GM12873 (cell line): Measurements from ENCODE around the gene DERL3.

Source experiments
- TF ChIP-seq, protein P1 (sequence below): IDR thresholded peaks from 2 replicates; pipeline ENCODE4 v1.5.1; 2012; ENCODE audit warnings: low read depth, mild to moderate bottlenecking, moderate library complexity, low read length, control low read depth; ENCODE audit not compliant: insufficient read depth; ENCODE audit errors: missing control alignments

Gene DERL3

DNA sequence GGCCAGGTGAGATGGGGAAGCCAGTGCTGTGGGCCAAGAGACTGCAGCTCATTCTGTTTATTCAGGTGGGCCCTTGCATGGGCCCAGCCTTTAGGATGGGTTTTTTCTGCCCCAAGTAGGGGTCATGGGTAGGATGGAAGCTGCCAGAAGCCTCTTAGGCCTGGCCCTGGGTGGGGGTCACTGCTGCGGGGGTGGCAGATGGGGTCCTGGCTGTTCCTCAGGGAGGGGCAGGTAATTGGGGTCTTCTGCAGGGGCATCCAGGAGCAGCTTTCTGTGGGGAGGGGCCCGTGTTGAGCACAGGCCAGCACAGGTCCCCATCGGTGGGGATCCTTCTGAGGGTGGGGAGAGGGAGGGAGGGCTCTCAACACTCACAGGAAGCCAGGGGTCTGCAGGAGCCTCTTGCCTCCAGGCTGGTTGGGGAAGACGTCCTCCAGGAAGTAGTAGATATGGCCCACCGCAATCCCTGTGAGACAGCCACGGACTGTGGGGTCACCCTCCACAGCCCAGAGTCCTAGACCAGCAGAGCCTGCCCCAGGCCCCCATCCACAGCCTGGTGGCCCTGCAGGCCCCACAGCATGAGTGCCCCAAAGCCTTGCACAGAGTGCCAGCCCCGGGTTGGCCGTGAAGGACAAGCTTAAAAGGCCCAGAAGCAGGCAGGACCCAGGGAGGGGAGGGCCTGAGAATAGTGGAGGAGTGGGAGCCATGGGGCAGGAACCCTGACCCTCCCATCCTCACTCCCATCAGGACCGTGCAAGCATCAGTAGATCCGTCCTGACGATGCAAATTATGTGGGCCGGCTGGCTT lies 1.9 kb downstream of the DERL3 start:
- TF ChIP-seq, protein P1, sequence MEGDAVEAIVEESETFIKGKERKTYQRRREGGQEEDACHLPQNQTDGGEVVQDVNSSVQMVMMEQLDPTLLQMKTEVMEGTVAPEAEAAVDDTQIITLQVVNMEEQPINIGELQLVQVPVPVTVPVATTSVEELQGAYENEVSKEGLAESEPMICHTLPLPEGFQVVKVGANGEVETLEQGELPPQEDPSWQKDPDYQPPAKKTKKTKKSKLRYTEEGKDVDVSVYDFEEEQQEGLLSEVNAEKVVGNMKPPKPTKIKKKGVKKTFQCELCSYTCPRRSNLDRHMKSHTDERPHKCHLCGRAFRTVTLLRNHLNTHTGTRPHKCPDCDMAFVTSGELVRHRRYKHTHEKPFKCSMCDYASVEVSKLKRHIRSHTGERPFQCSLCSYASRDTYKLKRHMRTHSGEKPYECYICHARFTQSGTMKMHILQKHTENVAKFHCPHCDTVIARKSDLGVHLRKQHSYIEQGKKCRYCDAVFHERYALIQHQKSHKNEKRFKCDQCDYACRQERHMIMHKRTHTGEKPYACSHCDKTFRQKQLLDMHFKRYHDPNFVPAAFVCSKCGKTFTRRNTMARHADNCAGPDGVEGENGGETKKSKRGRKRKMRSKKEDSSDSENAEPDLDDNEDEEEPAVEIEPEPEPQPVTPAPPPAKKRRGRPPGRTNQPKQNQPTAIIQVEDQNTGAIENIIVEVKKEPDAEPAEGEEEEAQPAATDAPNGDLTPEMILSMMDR: no peak

- TF ChIP-seq, protein P1: no peak
These were observed 2.5 kb downstream of the DERL3 start for GRCh38 chr22:23836281-23836680.

DNA sequence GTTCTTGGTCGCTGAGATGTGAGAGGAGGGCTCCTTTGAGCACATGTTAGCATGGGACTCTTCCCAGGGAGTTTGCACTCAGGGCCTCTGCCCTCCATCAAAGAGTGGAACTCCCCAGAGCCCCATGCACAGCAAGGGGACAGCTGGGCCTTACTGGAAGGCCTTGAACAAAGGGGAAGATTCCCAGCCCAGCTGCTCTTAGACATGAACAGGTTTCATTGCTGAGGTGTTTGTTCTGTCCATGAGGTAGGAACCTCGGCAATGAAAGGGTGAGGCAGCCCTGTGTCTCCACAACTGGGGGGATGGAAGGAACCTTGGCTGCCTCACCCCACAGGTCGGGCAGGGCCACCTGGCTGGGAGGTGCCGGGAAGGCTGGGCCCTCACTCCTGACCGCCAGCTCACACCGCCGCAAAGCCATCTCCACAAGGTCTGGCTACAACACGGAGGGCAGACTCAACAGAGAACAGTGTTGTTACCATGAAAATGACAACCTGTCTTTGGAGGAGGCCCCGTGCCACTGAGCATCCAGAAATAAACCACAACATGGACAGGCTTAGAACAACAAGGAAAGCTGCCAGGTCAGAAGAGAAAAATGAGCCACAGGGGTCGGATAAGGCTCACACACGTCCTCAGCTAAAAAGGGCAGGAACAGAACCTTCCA lies 3.2 kb downstream of the DERL3 start:
- TF ChIP-seq, protein P1: no peak

GRCh38 chr22:23834793-23835483 lies 3.9 kb downstream of the DERL3 start:
- TF ChIP-seq, protein P1: no peak

- TF ChIP-seq, protein P1: no peak
These were observed 4.4 kb downstream of the DERL3 start for GRCh38 chr22:23834406-23834792.

- TF ChIP-seq, protein P1: no peak
These were observed 4.9 kb downstream of the DERL3 start for GRCh38 chr22:23833911-23834317.
